ENCODE results near the gene ROBO1. TPM values are rescaled to one million over a fixed set of nuclear protein-coding genes. Genes with fewer than 3 reads are reported as not detected.

ROBO1 gene
- total RNA-seq, 1 experiment from 2014 or later: 32.2 TPM

DNA sequence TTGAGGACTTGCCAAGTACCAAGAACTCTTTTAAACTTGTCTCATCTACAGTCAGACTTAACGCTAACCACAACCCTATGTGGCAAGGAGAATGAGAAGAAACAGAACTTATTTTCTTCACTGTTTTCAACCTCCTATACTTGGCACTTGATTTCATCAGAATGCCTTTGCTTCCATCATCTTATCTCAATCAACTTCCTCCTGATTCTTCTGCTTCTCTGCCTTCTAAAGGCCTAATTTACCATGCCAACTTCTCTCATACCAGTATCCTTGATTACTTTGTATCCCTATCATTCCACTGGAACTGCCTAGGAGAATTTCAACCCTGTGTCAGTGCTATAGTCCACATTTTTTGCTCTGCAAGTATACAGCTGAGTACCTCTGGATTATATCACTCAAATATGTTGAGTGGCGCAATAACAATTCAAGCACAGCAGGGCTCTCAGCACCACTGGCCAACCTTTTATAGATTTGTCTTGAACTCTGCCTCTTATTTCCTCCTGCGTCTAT lies 413.6 kb downstream of the ROBO1 start:
- H3K27ac Mint-ChIP-seq (ENCODE audit: low read depth, unreplicated experiment): no peak overlapping the region
- DNase-seq (ENCODE audit: unreplicated experiment): no peak
- ChIA-PET CTCF (interaction anchor here (0.6 to 1.3 kb wide), 3 partner anchors 13 to 268 kb away, joined by 3 to 4 read pairs (median 3); no protein-coding TSS in a partner anchor), POLR2A (no interaction called here)
- no peaks in the 10 kb centered on the region for H3K9me3 Mint-ChIP-seq (ENCODE audit: unreplicated experiment)
- H3K4me1 Mint-ChIP-seq (ENCODE audit: insufficient read depth, unreplicated experiment): no peaks in the 10 kb centered on the region
- H3K4me3 Mint-ChIP-seq (ENCODE audit: unreplicated experiment): no peak overlapping the region
- BruUV-seq (replicated peaks): no TSS peak
- TF ChIP-seq, protein P1, sequence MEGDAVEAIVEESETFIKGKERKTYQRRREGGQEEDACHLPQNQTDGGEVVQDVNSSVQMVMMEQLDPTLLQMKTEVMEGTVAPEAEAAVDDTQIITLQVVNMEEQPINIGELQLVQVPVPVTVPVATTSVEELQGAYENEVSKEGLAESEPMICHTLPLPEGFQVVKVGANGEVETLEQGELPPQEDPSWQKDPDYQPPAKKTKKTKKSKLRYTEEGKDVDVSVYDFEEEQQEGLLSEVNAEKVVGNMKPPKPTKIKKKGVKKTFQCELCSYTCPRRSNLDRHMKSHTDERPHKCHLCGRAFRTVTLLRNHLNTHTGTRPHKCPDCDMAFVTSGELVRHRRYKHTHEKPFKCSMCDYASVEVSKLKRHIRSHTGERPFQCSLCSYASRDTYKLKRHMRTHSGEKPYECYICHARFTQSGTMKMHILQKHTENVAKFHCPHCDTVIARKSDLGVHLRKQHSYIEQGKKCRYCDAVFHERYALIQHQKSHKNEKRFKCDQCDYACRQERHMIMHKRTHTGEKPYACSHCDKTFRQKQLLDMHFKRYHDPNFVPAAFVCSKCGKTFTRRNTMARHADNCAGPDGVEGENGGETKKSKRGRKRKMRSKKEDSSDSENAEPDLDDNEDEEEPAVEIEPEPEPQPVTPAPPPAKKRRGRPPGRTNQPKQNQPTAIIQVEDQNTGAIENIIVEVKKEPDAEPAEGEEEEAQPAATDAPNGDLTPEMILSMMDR (IDR thresholded peaks at IDR 0.05; ENCODE audit: unreplicated experiment): no peak
- H3K27me3 Mint-ChIP-seq (ENCODE audit: insufficient read depth, unreplicated experiment): peaks cover 88% of the 10 kb centered on the region
- H3K36me3 Mint-ChIP-seq (ENCODE audit: insufficient read depth, unreplicated experiment): no peaks in the 10 kb centered on the region
- intact Hi-C loops (cut with micrococcal nuclease): no loop called here

DNA sequence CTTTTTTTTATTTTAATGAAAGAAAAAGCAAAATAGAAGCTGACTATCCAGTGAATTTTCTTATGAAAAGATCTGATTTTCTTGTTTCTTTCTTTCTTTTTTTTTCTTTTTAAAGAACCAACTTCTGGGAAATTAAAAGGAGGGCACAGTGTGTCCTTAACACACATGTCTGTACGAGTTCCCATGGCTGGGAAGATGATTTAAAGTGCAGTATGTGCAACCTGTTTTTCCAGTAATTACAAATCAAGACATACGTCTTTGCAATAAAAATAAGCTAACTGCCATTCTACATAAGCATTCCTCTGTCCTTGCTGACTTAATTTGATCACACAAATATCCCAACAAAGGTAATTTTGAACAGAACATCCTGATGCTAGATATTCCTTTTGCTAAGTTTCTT lies 416.1 kb downstream of the ROBO1 start:
- H3K27ac Mint-ChIP-seq (ENCODE audit: low read depth, unreplicated experiment): no peak overlapping the region
- intact Hi-C loops (cut with micrococcal nuclease): no loop called here
- no peak for DNase-seq (ENCODE audit: unreplicated experiment)
- ChIA-PET POLR2A (no interaction called here), CTCF (interaction anchor here (3.0 kb wide), 1 partner anchor 10 kb away, joined by 11 read pairs; no protein-coding TSS in a partner anchor)
- H3K36me3 Mint-ChIP-seq (ENCODE audit: insufficient read depth, unreplicated experiment): no peaks in the 10 kb centered on the region
- BruUV-seq (replicated peaks): no TSS peak
- H3K27me3 Mint-ChIP-seq (ENCODE audit: insufficient read depth, unreplicated experiment): peaks cover 85% of the 10 kb centered on the region
- H3K4me1 Mint-ChIP-seq (ENCODE audit: insufficient read depth, unreplicated experiment): no peaks in the 10 kb centered on the region
- H3K9me3 Mint-ChIP-seq (ENCODE audit: unreplicated experiment): no peaks in the 10 kb centered on the region
- no peak overlapping the region for H3K4me3 Mint-ChIP-seq (ENCODE audit: unreplicated experiment)
- TF ChIP-seq, protein P1 (IDR thresholded peaks at IDR 0.05; ENCODE audit: unreplicated experiment): no peak

DNA sequence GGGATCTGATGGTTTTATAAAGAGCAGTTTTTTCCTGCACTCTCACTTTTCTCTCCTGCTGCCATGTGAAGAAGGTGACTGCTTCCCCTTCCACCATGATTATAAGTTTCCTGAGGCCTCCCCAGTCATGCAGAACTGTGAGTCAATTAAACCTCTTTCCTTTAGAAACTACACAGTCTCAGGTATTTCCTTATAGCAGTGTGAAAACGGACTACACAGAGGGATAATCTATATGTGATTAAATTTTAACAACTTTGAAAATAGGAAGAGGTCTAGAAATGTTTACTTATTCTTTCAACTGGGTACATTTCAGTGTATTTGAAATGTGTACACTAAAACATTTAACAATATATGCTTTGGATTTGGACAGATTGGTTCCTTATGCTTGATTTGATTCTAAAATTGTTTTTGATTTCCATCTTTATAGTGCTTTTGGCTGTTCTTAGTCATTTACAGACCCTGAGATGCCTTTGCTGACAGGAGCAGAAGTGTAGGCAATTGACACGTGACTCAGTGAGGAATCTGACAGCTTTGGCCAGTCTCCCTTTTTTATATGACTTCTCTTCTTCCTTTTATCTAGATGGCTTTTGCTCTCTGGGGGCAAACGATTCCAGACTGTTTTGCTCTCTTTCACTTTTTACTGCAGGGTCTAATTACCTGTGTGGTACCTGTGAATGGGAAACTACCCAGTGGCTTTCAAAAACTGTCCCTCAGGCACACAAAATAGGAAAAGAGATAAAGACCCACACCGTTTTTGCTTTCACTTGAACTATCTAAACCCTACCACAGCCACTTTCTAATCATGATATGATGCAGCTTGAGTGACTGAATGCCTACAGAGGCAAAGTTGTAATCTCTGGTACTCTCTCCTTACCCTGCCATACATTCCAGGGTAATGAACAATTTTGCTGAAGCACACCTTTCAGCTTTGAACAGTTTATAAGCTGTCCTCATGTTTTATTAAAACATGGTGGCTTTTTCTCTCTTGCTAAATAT lies 422.6 kb downstream of the ROBO1 start:
- no peaks in the 10 kb centered on the region for H3K9me3 Mint-ChIP-seq (ENCODE audit: unreplicated experiment)
- H3K27ac Mint-ChIP-seq (ENCODE audit: low read depth, unreplicated experiment): no peak overlapping the region

DNA sequence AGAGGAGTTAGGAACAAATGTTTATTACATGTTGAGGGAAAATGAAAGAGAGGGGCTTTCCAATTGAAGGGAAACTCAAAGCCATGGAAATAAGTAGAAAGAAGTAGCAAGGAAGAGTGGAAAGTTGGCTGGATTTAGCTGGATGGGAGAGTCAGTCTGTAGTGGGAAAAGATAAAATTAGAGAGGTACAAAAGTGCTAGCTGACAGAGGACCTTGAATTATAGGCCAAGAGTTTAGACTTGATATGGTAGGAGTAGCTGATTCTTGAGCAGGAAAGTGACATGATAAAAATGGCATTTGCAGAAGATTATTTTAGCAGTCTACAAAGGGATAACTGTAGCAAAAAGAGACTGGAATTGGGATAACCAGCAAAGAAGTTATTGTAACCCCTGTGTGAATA lies 425.8 kb downstream of the ROBO1 start:
- BruUV-seq (replicated peaks): no TSS peak
- no peaks in the 10 kb centered on the region for H3K36me3 Mint-ChIP-seq (ENCODE audit: insufficient read depth, unreplicated experiment)
- ChIA-PET POLR2A (no interaction called here), CTCF (no interaction called here)
- no peaks in the 10 kb centered on the region for H3K4me1 Mint-ChIP-seq (ENCODE audit: insufficient read depth, unreplicated experiment)
- H3K27me3 Mint-ChIP-seq (ENCODE audit: insufficient read depth, unreplicated experiment): peaks cover 54% of the 10 kb centered on the region
- no peak for DNase-seq (ENCODE audit: unreplicated experiment)
- H3K9me3 Mint-ChIP-seq (ENCODE audit: unreplicated experiment): no peaks in the 10 kb centered on the region
- TF ChIP-seq, protein P1 (IDR thresholded peaks at IDR 0.05; ENCODE audit: unreplicated experiment): no peak
- intact Hi-C loops (cut with micrococcal nuclease): no loop called here
- no peak overlapping the region for H3K27ac Mint-ChIP-seq (ENCODE audit: low read depth, unreplicated experiment)
- no peak overlapping the region for H3K4me3 Mint-ChIP-seq (ENCODE audit: unreplicated experiment)

More for the DNA sequence above, 422.6 kb downstream of the ROBO1 start:
- no TSS peak for BruUV-seq (replicated peaks)
- H3K4me1 Mint-ChIP-seq (ENCODE audit: insufficient read depth, unreplicated experiment): no peaks in the 10 kb centered on the region
- no peak for DNase-seq (ENCODE audit: unreplicated experiment)
- intact Hi-C loops (cut with micrococcal nuclease): no loop called here
- POLR2A ChIA-PET: no interaction called here
- no peak overlapping the region for H3K4me3 Mint-ChIP-seq (ENCODE audit: unreplicated experiment)
- H3K36me3 Mint-ChIP-seq (ENCODE audit: insufficient read depth, unreplicated experiment): no peaks in the 10 kb centered on the region
- CTCF ChIA-PET: interaction anchor here (0.6 kb wide), 1 partner anchor 689 kb away, joined by 3 read pairs; no protein-coding TSS in a partner anchor
- H3K27me3 Mint-ChIP-seq (ENCODE audit: insufficient read depth, unreplicated experiment): peaks cover 79% of the 10 kb centered on the region
- TF ChIP-seq, protein P1 (IDR thresholded peaks at IDR 0.05; ENCODE audit: unreplicated experiment): no peak

Measured in MCF 10A (cell line).